ENCODE measurements around the gene MINDY3.

DNA sequence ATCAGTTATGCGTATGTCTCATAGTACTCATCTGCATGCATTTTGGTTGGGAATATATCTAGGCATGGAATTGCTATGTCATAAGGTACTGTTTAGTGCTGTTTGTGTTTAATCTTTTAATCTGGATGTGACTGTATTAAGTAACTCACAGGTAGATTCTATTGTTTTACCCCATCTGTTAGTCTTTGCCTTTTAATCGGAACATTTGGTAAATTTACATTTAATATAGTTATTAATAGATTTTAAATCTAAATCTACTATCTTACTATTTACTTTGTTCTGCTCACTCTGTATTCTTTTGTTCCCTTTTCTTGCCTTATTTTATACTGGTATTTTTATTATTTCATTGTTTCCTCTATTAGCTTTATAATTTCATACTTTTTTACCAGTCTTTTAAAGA is 130.0 kb downstream of the MINDY3 start:
- TF ChIP-seq, protein P1, sequence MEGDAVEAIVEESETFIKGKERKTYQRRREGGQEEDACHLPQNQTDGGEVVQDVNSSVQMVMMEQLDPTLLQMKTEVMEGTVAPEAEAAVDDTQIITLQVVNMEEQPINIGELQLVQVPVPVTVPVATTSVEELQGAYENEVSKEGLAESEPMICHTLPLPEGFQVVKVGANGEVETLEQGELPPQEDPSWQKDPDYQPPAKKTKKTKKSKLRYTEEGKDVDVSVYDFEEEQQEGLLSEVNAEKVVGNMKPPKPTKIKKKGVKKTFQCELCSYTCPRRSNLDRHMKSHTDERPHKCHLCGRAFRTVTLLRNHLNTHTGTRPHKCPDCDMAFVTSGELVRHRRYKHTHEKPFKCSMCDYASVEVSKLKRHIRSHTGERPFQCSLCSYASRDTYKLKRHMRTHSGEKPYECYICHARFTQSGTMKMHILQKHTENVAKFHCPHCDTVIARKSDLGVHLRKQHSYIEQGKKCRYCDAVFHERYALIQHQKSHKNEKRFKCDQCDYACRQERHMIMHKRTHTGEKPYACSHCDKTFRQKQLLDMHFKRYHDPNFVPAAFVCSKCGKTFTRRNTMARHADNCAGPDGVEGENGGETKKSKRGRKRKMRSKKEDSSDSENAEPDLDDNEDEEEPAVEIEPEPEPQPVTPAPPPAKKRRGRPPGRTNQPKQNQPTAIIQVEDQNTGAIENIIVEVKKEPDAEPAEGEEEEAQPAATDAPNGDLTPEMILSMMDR (IDR thresholded peaks at IDR 0.05), result no peak
- no peak for TF ChIP-seq POLR2AphosphoS5 (IDR thresholded peaks at IDR 0.05)
- TF ChIP-seq POLR2A (IDR thresholded peaks at IDR 0.05), result no peak
- TF ChIP-seq EP300 (IDR thresholded peaks at IDR 0.05), result no peak
